ENCODE results near the gene FBXO44. TPM values are rescaled to one million over a fixed set of nuclear protein-coding genes. Genes with fewer than 3 reads are reported as not detected.
"Not testable (repeated sequence)": the region's sequence is repeated elsewhere in the genome, so short reads cannot be mapped to it uniquely, and the experiment has no call there.

FBXO44 gene
- total RNA-seq, result 10 to 100 TPM; 30.4 to 32.4 TPM

GRCh38 chr1:11654137-11654938 lies at the start of gene FBXO44, which contains the start of gene FBXO2:
FBXO44 (plus strand) TSS chr1:11654877; CDS start chr1:11655836, 959 bp downstream.
FBXO2 (minus strand) TSS chr1:11654429; CDS start chr1:11654340, 89 bp downstream.
- Mint-ChIP-seq H3K27ac (no peak within 1 kb of the TSS), H3K27me3 (peaks cover 6% of the 10 kb centered on the region), H3K4me1 (peaks cover 29% of the 10 kb centered on the region), H3K36me3 (ENCODE audit: low read depth) (peaks cover 9% of the 10 kb centered on the region), H3K4me3 (peak within 1 kb of the TSS; percentile 71), H3K9me3 (no peaks in the 10 kb centered on the region)
- POLR2A ChIA-PET, result interaction anchor here (0.8 to 8.2 kb wide), 7 partner anchors 10 to 642 kb away, joined by 4 to 56 read pairs (median 4); partner anchors contain the start of genes FBXO6 and TARDBP
- CTCF ChIA-PET, result interaction anchor here (2.0 to 2.7 kb wide), 3 partner anchors 10 to 65 kb away, joined by 9 to 18 read pairs (median 18); partner anchors contain the start of gene FBXO6
- DNase-seq, result peak; percentile 60

- Mint-ChIP-seq H3K9me3 (no peaks in the 10 kb centered on the region), H3K4me3 (no peak overlapping the region), H3K27me3 (no peaks in the 10 kb centered on the region), H3K4me1 (no peaks in the 10 kb centered on the region), H3K36me3 (ENCODE audit: low read depth) (no peaks in the 10 kb centered on the region), H3K27ac (no peak overlapping the region)
- no peak for DNase-seq
- ChIA-PET POLR2A (no interaction called here), CTCF (no interaction called here)
Observed at GRCh38 chr1:11606775-11607174, 47.9 kb upstream of the FBXO44 start.

GRCh38 chr1:11608596-11609130 lies 46.0 kb upstream of the FBXO44 start:
- CTCF ChIA-PET; H3K9me3 Mint-ChIP-seq; H3K4me1 Mint-ChIP-seq; DNase-seq; H3K36me3 Mint-ChIP-seq (ENCODE audit: low read depth); POLR2A ChIA-PET; H3K4me3 Mint-ChIP-seq; H3K27me3 Mint-ChIP-seq; H3K27ac Mint-ChIP-seq: not testable (repeated sequence)

DNA sequence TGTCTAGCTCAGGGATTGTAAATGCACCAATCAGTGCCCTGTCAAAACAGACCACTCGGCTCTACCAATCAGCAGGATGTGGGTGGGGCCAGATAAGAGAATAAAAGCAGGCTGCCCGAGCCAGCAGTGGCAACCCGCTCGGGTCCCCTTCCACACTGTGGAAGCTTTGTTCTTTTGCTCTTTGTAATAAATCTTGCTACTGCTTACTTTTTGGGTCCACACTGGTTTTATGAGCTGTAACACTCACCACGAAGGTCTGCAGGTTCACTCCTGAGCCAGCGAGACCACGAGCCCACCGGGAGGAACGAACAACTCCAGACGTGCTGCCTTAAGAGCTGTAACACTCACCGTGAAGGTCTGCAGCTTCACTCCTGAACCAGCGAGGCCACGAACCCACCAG lies 45.3 kb upstream of the FBXO44 start:
- H3K4me3 Mint-ChIP-seq; POLR2A ChIA-PET; H3K36me3 Mint-ChIP-seq (ENCODE audit: low read depth); H3K27me3 Mint-ChIP-seq; H3K27ac Mint-ChIP-seq; DNase-seq; CTCF ChIA-PET; H3K4me1 Mint-ChIP-seq; H3K9me3 Mint-ChIP-seq: not testable (repeated sequence)

DNA sequence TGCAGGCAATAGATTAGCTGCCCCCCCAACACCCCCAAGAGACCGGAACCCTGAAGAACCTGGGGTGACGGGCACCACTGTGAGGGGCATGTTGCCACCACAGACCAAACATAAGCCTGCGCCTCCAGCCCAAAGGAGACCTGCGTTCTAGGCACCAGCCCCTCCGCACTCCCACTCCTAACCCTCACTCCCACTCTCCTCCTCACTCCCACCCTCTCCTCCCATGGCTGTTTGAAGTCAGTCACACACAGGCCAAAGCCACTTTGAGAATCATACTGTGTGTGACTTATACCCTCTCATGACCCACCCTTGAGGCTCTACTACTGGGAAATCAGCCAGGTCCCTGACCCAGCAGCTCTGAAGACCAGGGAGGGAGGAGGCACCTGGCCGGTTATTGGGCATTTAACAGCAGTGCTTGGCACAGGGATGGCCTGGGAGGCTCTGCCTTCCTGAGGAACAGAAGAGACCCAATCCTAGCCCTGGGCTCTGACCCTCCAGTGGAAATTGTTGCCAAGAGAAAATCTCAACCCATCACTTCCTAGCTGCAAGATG lies 44.0 kb upstream of the FBXO44 start:
- CTCF ChIA-PET, result interaction anchor here (1.0 kb wide), 1 partner anchor 29 kb away, joined by 5 read pairs; no protein-coding TSS in a partner anchor

DNA sequence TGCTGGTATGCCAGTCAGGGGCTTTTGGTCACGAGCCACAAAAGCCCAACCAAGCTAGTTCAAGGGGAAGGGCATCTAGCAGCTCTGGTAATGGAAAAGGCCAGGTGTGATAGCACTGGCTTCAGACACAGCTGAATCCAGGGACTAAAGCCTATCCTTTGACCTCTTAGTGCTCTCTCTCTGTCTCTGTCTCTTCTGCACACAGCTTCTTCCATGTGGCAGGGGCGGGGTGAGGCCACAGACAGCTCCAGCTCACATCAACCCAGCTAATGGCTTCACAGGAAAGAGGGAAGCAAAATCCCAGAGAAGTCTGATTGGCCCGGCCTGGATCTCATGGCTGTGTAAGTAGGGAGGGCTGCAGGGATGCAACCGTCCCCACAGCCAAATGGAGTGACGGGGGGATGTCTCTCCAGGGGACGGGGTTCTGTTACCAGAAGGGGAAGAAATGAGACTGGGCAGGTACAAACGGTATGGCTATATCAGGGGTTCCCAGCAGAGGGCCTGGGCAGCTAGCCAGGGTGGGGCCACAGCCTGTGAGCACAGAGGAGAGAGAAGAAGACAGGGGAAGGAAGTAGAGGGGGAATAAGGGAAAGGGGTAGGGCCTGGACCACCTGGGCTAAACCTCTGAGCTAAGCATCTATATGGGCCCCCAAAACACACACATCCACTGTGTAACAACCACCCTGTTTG lies 42.9 kb upstream of the FBXO44 start:
- Mint-ChIP-seq H3K27me3 (no peaks in the 10 kb centered on the region), H3K9me3 (no peaks in the 10 kb centered on the region), H3K27ac (no peak overlapping the region), H3K4me3 (no peak overlapping the region), H3K4me1 (no peaks in the 10 kb centered on the region), H3K36me3 (ENCODE audit: low read depth) (no peaks in the 10 kb centered on the region)
- POLR2A ChIA-PET, result no interaction called here
- CTCF ChIA-PET, result interaction anchor here (1.0 kb wide), 1 partner anchor 28 kb away, joined by 5 read pairs; no protein-coding TSS in a partner anchor
- no peak for DNase-seq

More for the DNA sequence above, 44.0 kb upstream of the FBXO44 start:
- no peak overlapping the region for H3K4me3 Mint-ChIP-seq
- H3K9me3 Mint-ChIP-seq, result no peaks in the 10 kb centered on the region
- no peaks in the 10 kb centered on the region for H3K27me3 Mint-ChIP-seq
- no peak for DNase-seq
- H3K4me1 Mint-ChIP-seq, result no peaks in the 10 kb centered on the region
- H3K27ac Mint-ChIP-seq, result no peak overlapping the region
- no peaks in the 10 kb centered on the region for H3K36me3 Mint-ChIP-seq (ENCODE audit: low read depth)
- POLR2A ChIA-PET, result no interaction called here

DNA sequence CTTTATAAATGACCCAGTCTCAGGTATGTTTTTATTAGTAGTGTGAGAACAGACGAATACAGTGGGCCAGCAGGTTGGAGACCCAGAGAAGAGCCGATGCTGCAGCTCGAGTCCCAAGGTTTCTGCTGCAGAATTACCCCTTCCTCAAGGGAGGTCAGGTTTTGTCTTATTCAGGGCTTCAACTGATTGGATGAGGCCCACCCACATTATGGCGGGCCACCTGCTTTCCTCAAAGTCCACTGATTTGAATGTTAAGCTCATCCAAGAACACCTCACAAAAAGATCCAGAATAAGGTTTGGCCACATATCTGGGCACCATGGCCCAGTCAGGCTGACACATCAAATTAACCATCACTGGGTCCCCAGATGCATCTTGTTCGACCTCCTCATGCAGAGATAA lies 41.3 kb upstream of the FBXO44 start:
- Mint-ChIP-seq H3K27me3 (no peaks in the 10 kb centered on the region), H3K4me3 (no peak overlapping the region), H3K9me3 (no peaks in the 10 kb centered on the region), H3K27ac (no peak overlapping the region), H3K4me1 (no peaks in the 10 kb centered on the region), H3K36me3 (ENCODE audit: low read depth) (no peaks in the 10 kb centered on the region)
- CTCF ChIA-PET, result no interaction called here
- no peak for DNase-seq
- POLR2A ChIA-PET, result no interaction called here

GRCh38 chr1:11615090-11615489 lies 39.6 kb upstream of the FBXO44 start:
- POLR2A ChIA-PET, result no interaction called here
- Mint-ChIP-seq H3K36me3 (ENCODE audit: low read depth) (no peaks in the 10 kb centered on the region), H3K27me3 (no peaks in the 10 kb centered on the region), H3K4me3 (no peak overlapping the region), H3K9me3 (no peaks in the 10 kb centered on the region), H3K27ac (no peak overlapping the region), H3K4me1 (no peaks in the 10 kb centered on the region)
- CTCF ChIA-PET, result no interaction called here
- no peak for DNase-seq

- H3K36me3 Mint-ChIP-seq (ENCODE audit: low read depth), result no peaks in the 10 kb centered on the region
- ChIA-PET POLR2A (no interaction called here), CTCF (no interaction called here)
- no peak overlapping the region for H3K4me3 Mint-ChIP-seq
- no peak overlapping the region for H3K27ac Mint-ChIP-seq
- peaks cover 6% of the 10 kb centered on the region for H3K27me3 Mint-ChIP-seq
- DNase-seq, result no peak
- H3K9me3 Mint-ChIP-seq, result no peaks in the 10 kb centered on the region
- no peaks in the 10 kb centered on the region for H3K4me1 Mint-ChIP-seq
Observed at GRCh38 chr1:11616766-11617165, 37.9 kb upstream of the FBXO44 start.

- ChIA-PET POLR2A (no interaction called here), CTCF (interaction anchor here (0.7 kb wide), 1 partner anchor 23 kb away, joined by 3 read pairs; no protein-coding TSS in a partner anchor)
- H3K27me3 Mint-ChIP-seq, result peaks cover 8% of the 10 kb centered on the region
Observed at GRCh38 chr1:11617314-11617713, 37.4 kb upstream of the FBXO44 start.

GRCh38 chr1:11617741-11618140 lies 36.9 kb upstream of the FBXO44 start:
- Mint-ChIP-seq H3K27ac (no peak overlapping the region), H3K9me3 (no peaks in the 10 kb centered on the region), H3K4me3 (no peak overlapping the region), H3K4me1 (no peaks in the 10 kb centered on the region), H3K36me3 (ENCODE audit: low read depth) (no peaks in the 10 kb centered on the region), H3K27me3 (peaks cover 8% of the 10 kb centered on the region)
- DNase-seq, result no peak
- ChIA-PET POLR2A (no interaction called here), CTCF (interaction anchor here (0.7 kb wide), 1 partner anchor 23 kb away, joined by 3 read pairs; no protein-coding TSS in a partner anchor)

More at GRCh38 chr1:11617314-11617713, 37.4 kb upstream of the FBXO44 start:
- no peaks in the 10 kb centered on the region for H3K9me3 Mint-ChIP-seq
- no peak overlapping the region for H3K4me3 Mint-ChIP-seq
- H3K27ac Mint-ChIP-seq, result no peak overlapping the region
- no peaks in the 10 kb centered on the region for H3K4me1 Mint-ChIP-seq
- DNase-seq, result no peak
- no peaks in the 10 kb centered on the region for H3K36me3 Mint-ChIP-seq (ENCODE audit: low read depth)

GRCh38 chr1:11620405-11620804 lies 34.3 kb upstream of the FBXO44 start:
- H3K36me3 Mint-ChIP-seq (ENCODE audit: low read depth), result no peaks in the 10 kb centered on the region
- H3K4me1 Mint-ChIP-seq, result no peaks in the 10 kb centered on the region
- peaks cover 10% of the 10 kb centered on the region for H3K27me3 Mint-ChIP-seq
- H3K4me3 Mint-ChIP-seq, result no peak overlapping the region
- no peak overlapping the region for H3K27ac Mint-ChIP-seq
- POLR2A ChIA-PET, result no interaction called here
- no peaks in the 10 kb centered on the region for H3K9me3 Mint-ChIP-seq
- CTCF ChIA-PET, result no interaction called here
- no peak for DNase-seq

GRCh38 chr1:11620924-11621323 lies 33.8 kb upstream of the FBXO44 start:
- no peaks in the 10 kb centered on the region for H3K9me3 Mint-ChIP-seq
- POLR2A ChIA-PET, result no interaction called here
- H3K4me1 Mint-ChIP-seq, result no peaks in the 10 kb centered on the region
- no peak overlapping the region for H3K4me3 Mint-ChIP-seq
- peaks cover 10% of the 10 kb centered on the region for H3K27me3 Mint-ChIP-seq
- no peak overlapping the region for H3K27ac Mint-ChIP-seq
- no peaks in the 10 kb centered on the region for H3K36me3 Mint-ChIP-seq (ENCODE audit: low read depth)
- DNase-seq, result no peak
- CTCF ChIA-PET, result no interaction called here

All from activated CD4-positive, alpha-beta memory T cell treated with anti-CD3 and anti-CD28 coated beads, Interleukin-2, amount 10 ng/mL, durations not matched to agents 7 days and 5 days (primary cell).